Measurements from ENCODE around the gene MAP4K3.
"Not testable (repeated sequence)": the region's sequence is repeated elsewhere in the genome, so short reads cannot be mapped to it uniquely, and the experiment has no call there.

The MAP4K3 gene

DNA sequence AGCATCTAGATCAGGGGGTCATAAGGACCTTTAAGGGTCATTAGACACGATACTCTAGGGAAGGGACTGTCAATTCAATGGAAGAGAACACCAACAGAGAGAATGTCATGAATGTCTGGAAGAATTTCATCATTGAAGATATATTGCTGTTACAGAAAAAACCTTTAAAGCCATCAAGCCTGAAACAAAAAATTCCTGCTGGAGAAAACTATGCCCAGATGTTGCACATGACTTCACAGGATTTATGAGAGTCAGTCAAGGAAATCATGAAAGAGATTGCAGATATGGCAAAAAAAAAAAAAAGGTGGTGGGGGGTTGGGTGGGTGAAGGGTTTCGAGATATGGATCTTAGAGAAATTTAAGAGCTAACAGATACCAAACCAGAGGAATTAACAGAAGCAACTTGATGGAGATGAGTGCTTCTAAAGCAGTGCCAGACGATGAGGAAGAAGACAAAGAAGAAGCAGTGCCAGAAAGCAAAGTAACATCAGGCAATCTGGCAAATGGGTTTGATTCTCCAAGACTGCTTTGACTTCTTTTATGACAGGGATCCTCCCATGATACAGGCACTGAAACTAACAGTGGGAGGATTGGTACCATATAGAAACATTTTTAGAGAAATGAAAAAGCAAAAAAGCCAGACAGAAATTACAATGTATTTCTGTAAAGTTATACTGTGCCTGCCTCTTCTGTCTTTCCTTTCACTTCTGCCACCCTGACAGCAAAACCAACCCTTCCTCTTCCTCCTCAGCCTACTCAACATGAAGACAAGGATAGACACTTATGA lies 28.5 kb downstream of the MAP4K3 start:
- peak; percentile 58 for DNase-seq (ENCODE audit: low spot score)

- no peak for DNase-seq (ENCODE audit: low spot score)
These were observed 29.4 kb downstream of the MAP4K3 start for GRCh38 chr2:39407516-39408296.

GRCh38 chr2:39405364-39405763 lies 31.7 kb downstream of the MAP4K3 start:
- no peak for DNase-seq (ENCODE audit: low spot score)

GRCh38 chr2:39403311-39403710 lies 33.8 kb downstream of the MAP4K3 start:
- DNase-seq (ENCODE audit: low spot score) = no peak

GRCh38 chr2:39401319-39401718 lies 35.8 kb downstream of the MAP4K3 start:
- DNase-seq (ENCODE audit: low spot score) = no peak

DNA sequence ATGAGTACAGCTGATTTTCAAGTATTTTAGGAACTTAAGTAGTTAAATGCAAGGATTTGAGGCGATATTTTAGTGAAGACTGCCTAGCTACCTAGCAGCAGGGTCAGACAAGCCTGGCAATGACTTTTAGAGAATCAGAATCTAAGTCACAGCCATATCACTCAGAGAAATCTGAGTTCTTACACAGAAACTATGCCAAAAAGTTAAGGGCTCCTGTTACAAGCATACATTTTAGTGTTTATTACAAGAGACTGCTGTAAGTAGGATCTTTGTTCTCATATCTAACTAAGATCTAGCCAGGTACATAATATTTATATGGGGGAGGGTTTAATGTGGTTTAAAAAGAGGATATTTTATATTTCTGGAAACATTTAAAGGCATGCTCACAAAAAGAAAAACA lies 37.5 kb downstream of the MAP4K3 start:
- DNase-seq (ENCODE audit: low spot score) = no peak

GRCh38 chr2:39395313-39395712 lies 41.8 kb downstream of the MAP4K3 start:
- DNase-seq (ENCODE audit: low spot score) = no peak

- peak; percentile 16 for DNase-seq (ENCODE audit: low spot score)
These were observed 42.5 kb downstream of the MAP4K3 start for GRCh38 chr2:39394516-39394961.

- DNase-seq (ENCODE audit: low spot score) = no peak
These were observed 44.4 kb downstream of the MAP4K3 start for GRCh38 chr2:39392672-39393071.

- no peak for DNase-seq (ENCODE audit: low spot score)
These were observed 46.9 kb downstream of the MAP4K3 start for GRCh38 chr2:39390216-39390615.

DNA sequence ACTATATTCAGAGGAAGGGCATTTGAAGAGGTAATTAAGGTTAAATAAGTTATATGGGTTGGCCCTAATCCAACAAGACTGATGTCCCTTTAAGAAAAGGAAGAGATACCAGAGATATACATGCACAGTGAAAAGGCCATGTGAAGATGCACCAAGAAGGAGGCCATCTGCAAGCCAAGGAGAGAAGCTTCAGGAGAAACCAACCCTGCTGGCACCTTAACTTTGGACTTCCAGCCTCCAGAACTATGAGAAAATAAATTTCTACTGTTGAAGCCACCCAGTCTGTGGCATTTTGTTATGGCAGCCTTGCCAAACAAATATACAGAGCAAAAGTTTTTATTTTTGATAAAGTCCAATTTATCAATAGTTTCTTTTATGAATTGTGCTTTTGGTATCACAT lies 51.0 kb downstream of the MAP4K3 start:
- no peak for DNase-seq (ENCODE audit: low spot score)

GRCh38 chr2:39385172-39385571 lies 51.9 kb downstream of the MAP4K3 start:
- no peak for DNase-seq (ENCODE audit: low spot score)

GRCh38 chr2:39384071-39384470 lies 53.0 kb downstream of the MAP4K3 start:
- DNase-seq (ENCODE audit: low spot score) = not testable (repeated sequence)

DNA sequence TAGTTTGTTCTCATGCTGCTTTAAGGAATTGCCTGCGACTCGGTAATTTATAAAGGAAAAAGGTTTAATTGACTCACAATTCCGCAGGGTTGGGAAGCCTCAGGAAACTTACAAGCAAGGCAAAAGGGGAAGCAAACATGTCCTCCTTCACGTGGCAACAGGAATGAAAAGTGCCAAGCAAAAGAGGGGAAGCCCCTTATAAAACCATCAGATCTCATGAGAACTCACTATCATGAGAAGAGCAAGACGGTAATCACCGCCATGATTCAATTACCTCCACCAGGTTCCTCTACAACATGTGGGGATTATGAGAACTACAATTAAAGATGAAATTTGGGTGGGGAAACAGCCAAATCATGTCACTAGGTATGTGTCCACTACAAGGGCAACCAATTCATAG lies 53.9 kb downstream of the MAP4K3 start:
- DNase-seq (ENCODE audit: low spot score) = no peak

GRCh38 chr2:39381653-39382052 lies 55.4 kb downstream of the MAP4K3 start:
- no peak for DNase-seq (ENCODE audit: low spot score)

DNA sequence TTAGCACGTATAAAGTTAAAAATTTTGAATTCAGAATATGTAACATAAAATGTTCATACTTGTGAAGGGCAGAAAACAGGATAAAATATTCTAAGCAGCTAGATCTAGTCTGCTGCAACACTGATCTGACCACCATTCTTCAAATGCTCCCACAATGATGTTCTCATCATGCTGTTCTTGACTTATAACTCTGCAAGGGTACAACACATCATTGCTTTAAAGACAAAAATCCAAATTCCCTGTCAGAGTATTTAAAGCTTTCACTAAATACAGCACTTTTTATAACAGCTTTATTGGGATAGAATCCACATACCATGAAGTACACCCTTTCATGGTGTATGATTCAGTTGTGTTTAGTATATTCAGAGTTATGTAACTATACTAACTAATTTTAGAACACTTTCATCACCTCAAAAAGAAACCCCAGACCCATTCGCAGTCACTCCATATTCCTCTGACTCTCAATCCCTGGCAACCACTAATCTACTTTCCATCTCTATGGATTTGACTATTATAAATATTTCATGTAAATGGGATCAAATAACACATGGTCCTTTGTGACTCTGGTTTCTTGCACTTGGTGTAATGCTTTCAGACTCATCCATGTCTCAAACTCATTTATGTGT lies 56.4 kb downstream of the MAP4K3 start:
- DNase-seq (ENCODE audit: low spot score) = no peak

DNA sequence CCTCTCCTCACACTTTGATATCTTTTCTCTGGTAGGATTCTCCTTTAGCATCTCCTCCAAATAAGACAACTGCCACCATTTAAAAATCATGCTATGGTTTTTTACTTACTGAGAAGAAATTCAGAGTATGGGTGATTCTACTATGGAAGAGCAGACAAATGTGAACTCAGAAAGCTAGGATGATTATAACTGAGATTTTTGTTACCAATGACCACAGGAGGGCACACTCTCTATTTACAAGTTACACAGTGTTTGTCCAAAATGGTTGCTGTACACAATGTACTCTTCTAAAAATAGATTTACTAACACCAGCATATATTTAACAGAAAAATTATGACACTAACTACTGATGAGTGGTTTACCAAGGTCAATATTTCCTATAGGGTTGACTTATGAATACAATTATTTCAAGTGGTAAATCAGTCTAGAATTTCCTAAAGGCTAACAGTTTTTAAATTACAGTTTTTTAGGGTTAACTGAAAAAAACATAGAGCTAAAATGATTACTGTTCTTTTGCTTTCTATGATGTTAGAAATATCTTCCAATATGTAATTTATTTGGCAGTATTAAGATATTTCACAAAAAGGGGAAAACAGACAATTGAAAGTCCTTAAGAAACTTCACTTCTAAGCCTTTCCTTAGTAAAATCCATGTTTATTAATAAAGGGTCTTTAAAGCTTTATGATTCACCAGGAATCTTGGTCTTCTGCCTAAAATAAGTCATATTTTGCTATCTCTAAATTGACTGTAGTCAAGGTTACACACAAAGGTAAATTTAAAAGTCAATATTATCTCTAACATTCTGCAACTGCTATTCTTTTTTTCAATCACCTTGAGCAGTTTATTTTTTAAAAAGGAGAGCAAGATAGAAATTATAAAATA lies 57.2 kb downstream of the MAP4K3 start:
- DNase-seq (ENCODE audit: low spot score) = peak; percentile 48

DNA sequence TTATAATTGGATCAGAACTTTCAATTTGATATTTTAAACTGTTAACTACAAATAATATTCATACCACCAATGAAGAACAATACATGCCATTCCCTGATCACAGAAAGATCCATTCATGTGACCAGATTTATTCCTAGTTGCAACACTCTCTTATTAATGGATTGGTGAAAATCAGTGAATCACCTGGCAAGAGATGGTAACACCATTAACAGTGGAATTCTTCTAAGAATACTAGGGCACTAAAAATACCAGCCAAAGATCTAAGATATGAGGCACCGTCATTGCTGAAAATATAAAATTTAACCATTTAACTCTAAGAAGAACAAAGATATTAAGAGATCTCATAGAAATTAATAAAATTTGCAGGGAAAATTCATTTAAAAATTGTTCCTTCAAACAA lies 58.1 kb downstream of the MAP4K3 start:
- DNase-seq (ENCODE audit: low spot score) = no peak

DNA sequence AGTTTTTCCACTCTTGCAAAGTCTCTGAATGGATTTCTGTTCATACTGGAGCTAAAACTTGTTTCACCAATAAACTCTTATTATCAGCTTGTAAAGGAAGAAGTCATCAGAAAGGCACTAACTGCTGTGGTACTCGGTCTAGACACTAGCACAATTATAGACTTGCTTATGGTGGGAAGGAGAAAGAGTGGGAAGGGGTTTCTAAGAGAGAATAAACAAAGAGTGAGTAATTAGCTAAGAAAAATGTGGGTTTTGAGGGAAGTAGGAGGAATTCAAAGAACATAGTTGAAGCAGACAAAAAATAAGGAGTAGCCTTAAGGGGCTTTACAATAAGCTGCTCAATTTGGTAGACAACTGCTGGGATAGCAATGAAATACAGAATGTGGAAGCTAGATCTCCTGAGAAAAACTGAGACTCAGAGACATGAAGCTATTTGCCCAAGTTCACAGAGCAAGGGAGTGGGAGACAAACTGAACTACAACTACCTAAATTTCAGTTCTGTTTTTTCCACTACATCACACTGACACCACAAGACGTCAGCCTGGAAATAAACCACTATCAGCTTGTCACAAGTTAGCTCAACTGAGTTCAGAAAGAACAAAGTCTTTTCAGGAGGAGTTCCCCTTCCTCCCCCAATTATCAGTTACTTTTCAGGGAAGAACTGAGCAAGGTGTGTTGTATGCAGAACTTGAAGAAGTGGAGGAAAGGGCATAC lies 59.7 kb downstream of the MAP4K3 start:
- DNase-seq (ENCODE audit: low spot score) = no peak

GRCh38 chr2:39375917-39376316 lies 61.2 kb downstream of the MAP4K3 start:
- DNase-seq (ENCODE audit: low spot score) = no peak

- DNase-seq (ENCODE audit: low spot score) = no peak
These were observed 63.8 kb downstream of the MAP4K3 start for GRCh38 chr2:39373181-39373802.
